Keratinocyte (primary cell): ENCODE data around the gene UPF1. TPM values are rescaled to one million over a fixed set of nuclear protein-coding genes. Genes with fewer than 3 reads are reported as not detected.

Source experiments
- DNase-seq: peaks from one replicate; pipeline ENCODE4 v3.0.0-alpha.2; 2011; ENCODE audit warnings: low read depth, missing footprints, low spot score
- FAIRE-seq: peaks from 2 replicates; lab custom pipeline; 2011; peaks lifted over from hg19 to GRCh38; lab: Jason Lieb, UNC
- H2AFZ ChIP-seq: 2 replicates; pipeline ENCODE4 v1.6.0; 2012; ENCODE audit warnings: low read length, control low read depth, inconsistent platforms; ENCODE audit not compliant: control insufficient read depth
- H3K27ac ChIP-seq: 2 replicates; pipeline ENCODE4 v1.5.1; 2011; ENCODE audit warnings: low read length; ENCODE audit not compliant: control insufficient read depth, insufficient read depth
- H3K27me3 ChIP-seq: 3 replicates; pipeline ENCODE4 v1.6.0; 2011; ENCODE audit warnings: low read length; ENCODE audit not compliant: control insufficient read depth, insufficient read depth; ENCODE audit errors: extremely low read depth
- H3K36me3 ChIP-seq, 2 experiments: 2 replicates in 1 of 2; 3 replicates in 1 of 2; pipeline ENCODE4 v1.5.1; 2011; ENCODE audit warnings: low read length in 2 of 2, mild to moderate bottlenecking in 1 of 2; ENCODE audit not compliant: control insufficient read depth in 2 of 2, insufficient read depth in 2 of 2; ENCODE audit errors: extremely low read depth in 1 of 2
- H3K4me1 ChIP-seq: 3 replicates; pipeline ENCODE4 v1.5.1; 2011; ENCODE audit warnings: low read length; ENCODE audit not compliant: control insufficient read depth, insufficient read depth; ENCODE audit errors: extremely low read depth
- H3K4me2 ChIP-seq: 3 replicates; pipeline ENCODE4 v1.6.0; 2011; ENCODE audit warnings: low read depth, low read length; ENCODE audit not compliant: control insufficient read depth, insufficient read depth; ENCODE audit errors: extremely low read depth
- H3K4me3 ChIP-seq, 3 experiments: fragments of 200-600 bp in 1 of 3; sonication (generic) in 1 of 3; 2 replicates in 2 of 3; 3 replicates in 1 of 3; pipeline ENCODE4 v1.5.1; 2011 to 2016; ENCODE audit warnings: low read length in 3 of 3, mild to moderate bottlenecking in 3 of 3, control low read depth in 2 of 3, inconsistent platforms in 1 of 3, low read depth in 1 of 3, mixed read lengths in 1 of 3, mixed run types in 1 of 3, moderate library complexity in 1 of 3; ENCODE audit not compliant: control insufficient read depth in 2 of 3, insufficient read depth in 2 of 3; ENCODE audit errors: extremely low read depth in 1 of 3
- H3K79me2 ChIP-seq: 2 replicates; pipeline ENCODE4 v1.6.0; 2012; ENCODE audit warnings: low read length; ENCODE audit not compliant: control insufficient read depth, insufficient read depth
- H3K9ac ChIP-seq: 3 replicates; pipeline ENCODE4 v1.6.0; 2011; ENCODE audit warnings: low read length; ENCODE audit not compliant: control insufficient read depth, insufficient read depth; ENCODE audit errors: extremely low read depth
- H3K9me1 ChIP-seq: 3 replicates; pipeline ENCODE4 v1.6.0; 2011; ENCODE audit warnings: low read length; ENCODE audit not compliant: control insufficient read depth, insufficient read depth; ENCODE audit errors: extremely low read depth
- H3K9me3 ChIP-seq: 2 replicates; pipeline ENCODE4 v1.5.1; 2012; ENCODE audit warnings: low read depth, low read length; ENCODE audit not compliant: control insufficient read depth
- H4K20me1 ChIP-seq: 3 replicates; pipeline ENCODE4 v1.6.0; 2011; ENCODE audit warnings: low read length; ENCODE audit not compliant: control insufficient read depth, insufficient read depth; ENCODE audit errors: extremely low read depth
- EZH2 ChIP-seq: IDR thresholded peaks from one replicate; pipeline ENCODE4 v1.6.1; 2012; ENCODE audit warnings: inconsistent platforms, mild to moderate bottlenecking, low read length, moderate library complexity
- dilution Hi-C: fragments of 300-500 bp; cut with MboI; formaldehyde crosslinking; loops from one replicate; pipeline ENCODE4 v1.7.0; 2020; ENCODE audit warnings: low sequenced_read_pairs; ENCODE audit not compliant: extremely low pct_ligation_motif_present
- polyA plus RNA-seq, 5 experiments: library from polyadenylated mRNA; depleted of rRNA in 3 of 5; stranded (reverse) in 3 of 5; stranded (forward) in 1 of 5; unstranded in 1 of 5; fragments of >200 nt; gene quantifications; 1 replicate in 1 of 5; 2 replicates in 3 of 5; 3 replicates in 1 of 5; pipeline versions ENCODE4 v1.2.1 to v1.2.3, GENCODE V29; 2011 to 2012; ENCODE audit warnings: missing spikeins in 2 of 5, low read depth in 1 of 5, low replicate concordance in 1 of 5
- TF ChIP-seq, protein P1 (sequence below), 3 experiments: IDR thresholded peaks in 1 of 3; conservative IDR thresholded peaks in 1 of 3; optimal IDR thresholded peaks in 1 of 3; 2 replicates in 2 of 3; 3 replicates in 1 of 3; pipeline versions ENCODE3 to v1.5.1; 2011; ENCODE audit warnings: low read length in 3 of 3, mild to moderate bottlenecking in 3 of 3, moderate library complexity in 2 of 3, control low read depth in 1 of 3, inconsistent platforms in 1 of 3; ENCODE audit not compliant: insufficient read depth in 2 of 3; ENCODE audit errors: extremely low read depth in 1 of 3

Gene UPF1
- polyA plus RNA-seq, 1 donor (not counting 4 experiments of a cell fraction or from before 2014, with no cell fraction given), result 33.7 TPM

DNA sequence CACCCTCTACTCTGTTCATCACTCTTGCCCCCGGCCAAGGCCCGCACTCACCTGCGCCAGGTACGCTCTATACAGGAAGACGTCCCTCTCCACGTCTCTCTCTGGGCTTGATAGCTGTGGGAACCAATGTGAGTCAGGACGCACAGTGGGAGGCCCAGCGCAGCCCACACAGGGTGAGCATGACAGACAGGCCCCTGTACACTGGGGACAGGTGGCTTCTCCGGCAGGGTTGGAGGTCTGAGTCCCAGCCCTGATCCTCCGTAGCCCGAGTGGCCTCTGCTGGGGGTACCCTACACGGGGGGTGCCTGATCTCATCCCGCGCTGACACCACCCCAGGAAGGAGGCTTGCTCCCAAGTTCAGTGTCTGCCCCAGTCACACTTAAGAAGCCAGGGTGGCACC, 81.2 kb downstream of the UPF1 start:
- Histone ChIP-seq H3K4me1 (no peaks in the 10 kb centered on the region), H3K9me1 (no peaks in the 10 kb centered on the region), H3K79me2 (peaks cover 43% of the 10 kb centered on the region), H2AFZ (no peak overlapping the region), H3K27me3 (no peaks in the 10 kb centered on the region), H3K9ac (no peak overlapping the region), H3K36me3 (peaks cover 21 to 33% of the 10 kb centered on the region in 2 experiments), H3K9me3 (no peaks in the 10 kb centered on the region), H3K4me3 (no peak overlapping the region), H4K20me1 (no peaks in the 10 kb centered on the region), H3K27ac (no peak overlapping the region), H3K4me2 (no peak overlapping the region)
- TF ChIP-seq EZH2, result no peak
- TF ChIP-seq, protein P1, sequence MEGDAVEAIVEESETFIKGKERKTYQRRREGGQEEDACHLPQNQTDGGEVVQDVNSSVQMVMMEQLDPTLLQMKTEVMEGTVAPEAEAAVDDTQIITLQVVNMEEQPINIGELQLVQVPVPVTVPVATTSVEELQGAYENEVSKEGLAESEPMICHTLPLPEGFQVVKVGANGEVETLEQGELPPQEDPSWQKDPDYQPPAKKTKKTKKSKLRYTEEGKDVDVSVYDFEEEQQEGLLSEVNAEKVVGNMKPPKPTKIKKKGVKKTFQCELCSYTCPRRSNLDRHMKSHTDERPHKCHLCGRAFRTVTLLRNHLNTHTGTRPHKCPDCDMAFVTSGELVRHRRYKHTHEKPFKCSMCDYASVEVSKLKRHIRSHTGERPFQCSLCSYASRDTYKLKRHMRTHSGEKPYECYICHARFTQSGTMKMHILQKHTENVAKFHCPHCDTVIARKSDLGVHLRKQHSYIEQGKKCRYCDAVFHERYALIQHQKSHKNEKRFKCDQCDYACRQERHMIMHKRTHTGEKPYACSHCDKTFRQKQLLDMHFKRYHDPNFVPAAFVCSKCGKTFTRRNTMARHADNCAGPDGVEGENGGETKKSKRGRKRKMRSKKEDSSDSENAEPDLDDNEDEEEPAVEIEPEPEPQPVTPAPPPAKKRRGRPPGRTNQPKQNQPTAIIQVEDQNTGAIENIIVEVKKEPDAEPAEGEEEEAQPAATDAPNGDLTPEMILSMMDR (optimal IDR thresholded peaks at IDR 0.05 in 1 of 3, IDR thresholded peaks at IDR 0.05 in 1 of 3, conservative IDR thresholded peaks at IDR 0.05 in 1 of 3; ENCODE audit: extremely low read depth in 1 of 3, insufficient read depth in 2 of 3, low read length in 3 of 3), result no peak
- no peak for DNase-seq
- no peak for FAIRE-seq
- dilution Hi-C loops, result no loop called here

DNA sequence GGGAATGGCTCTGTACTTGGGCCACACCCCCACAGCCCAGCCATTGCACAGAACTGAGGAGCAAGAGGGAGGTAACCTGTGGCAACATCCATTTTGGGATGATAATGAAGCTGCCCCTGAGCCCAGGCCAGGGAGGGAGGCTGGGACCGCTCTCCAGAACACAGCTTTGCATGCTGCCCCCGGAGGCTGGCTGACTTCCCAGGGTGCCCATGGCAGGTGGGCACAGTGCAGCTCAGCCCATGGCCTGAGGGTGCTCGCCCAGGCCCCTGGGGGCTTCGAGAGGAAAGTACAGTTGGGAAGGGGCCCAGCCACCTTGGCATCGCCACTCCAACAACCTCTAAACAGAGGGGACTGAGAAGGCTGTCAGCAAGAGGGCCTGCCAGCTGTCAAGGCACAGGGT, 81.7 kb downstream of the UPF1 start:
- TF ChIP-seq, protein P1 (optimal IDR thresholded peaks at IDR 0.05 in 1 of 3, IDR thresholded peaks at IDR 0.05 in 1 of 3, conservative IDR thresholded peaks at IDR 0.05 in 1 of 3; ENCODE audit: extremely low read depth in 1 of 3, insufficient read depth in 2 of 3, low read length in 3 of 3), result no peak
- Histone ChIP-seq H3K4me3 (no peak overlapping the region), H2AFZ (no peak overlapping the region), H4K20me1 (no peaks in the 10 kb centered on the region), H3K9me3 (no peaks in the 10 kb centered on the region), H3K4me1 (peaks cover 5% of the 10 kb centered on the region), H3K27ac (no peak overlapping the region), H3K4me2 (no peak overlapping the region), H3K27me3 (no peaks in the 10 kb centered on the region), H3K79me2 (peaks cover 47% of the 10 kb centered on the region), H3K36me3 (peaks cover 21 to 31% of the 10 kb centered on the region in 2 experiments), H3K9ac (no peak overlapping the region), H3K9me1 (no peaks in the 10 kb centered on the region)
- dilution Hi-C loops, result no loop called here
- no peak for FAIRE-seq
- no peak for DNase-seq
